Left forelimb (tissue), 1 donor: ENCODE data around the gene AOPEP.

Experiments used
- DNase-seq: peaks from one replicate; pipeline ENCODE4 v3.0.0-alpha.2; 2018; ENCODE audit warnings: low spot score

AOPEP gene, protein sequence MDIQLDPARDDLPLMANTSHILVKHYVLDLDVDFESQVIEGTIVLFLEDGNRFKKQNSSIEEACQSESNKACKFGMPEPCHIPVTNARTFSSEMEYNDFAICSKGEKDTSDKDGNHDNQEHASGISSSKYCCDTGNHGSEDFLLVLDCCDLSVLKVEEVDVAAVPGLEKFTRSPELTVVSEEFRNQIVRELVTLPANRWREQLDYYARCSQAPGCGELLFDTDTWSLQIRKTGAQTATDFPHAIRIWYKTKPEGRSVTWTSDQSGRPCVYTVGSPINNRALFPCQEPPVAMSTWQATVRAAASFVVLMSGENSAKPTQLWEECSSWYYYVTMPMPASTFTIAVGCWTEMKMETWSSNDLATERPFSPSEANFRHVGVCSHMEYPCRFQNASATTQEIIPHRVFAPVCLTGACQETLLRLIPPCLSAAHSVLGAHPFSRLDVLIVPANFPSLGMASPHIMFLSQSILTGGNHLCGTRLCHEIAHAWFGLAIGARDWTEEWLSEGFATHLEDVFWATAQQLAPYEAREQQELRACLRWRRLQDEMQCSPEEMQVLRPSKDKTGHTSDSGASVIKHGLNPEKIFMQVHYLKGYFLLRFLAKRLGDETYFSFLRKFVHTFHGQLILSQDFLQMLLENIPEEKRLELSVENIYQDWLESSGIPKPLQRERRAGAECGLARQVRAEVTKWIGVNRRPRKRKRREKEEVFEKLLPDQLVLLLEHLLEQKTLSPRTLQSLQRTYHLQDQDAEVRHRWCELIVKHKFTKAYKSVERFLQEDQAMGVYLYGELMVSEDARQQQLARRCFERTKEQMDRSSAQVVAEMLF

DNA sequence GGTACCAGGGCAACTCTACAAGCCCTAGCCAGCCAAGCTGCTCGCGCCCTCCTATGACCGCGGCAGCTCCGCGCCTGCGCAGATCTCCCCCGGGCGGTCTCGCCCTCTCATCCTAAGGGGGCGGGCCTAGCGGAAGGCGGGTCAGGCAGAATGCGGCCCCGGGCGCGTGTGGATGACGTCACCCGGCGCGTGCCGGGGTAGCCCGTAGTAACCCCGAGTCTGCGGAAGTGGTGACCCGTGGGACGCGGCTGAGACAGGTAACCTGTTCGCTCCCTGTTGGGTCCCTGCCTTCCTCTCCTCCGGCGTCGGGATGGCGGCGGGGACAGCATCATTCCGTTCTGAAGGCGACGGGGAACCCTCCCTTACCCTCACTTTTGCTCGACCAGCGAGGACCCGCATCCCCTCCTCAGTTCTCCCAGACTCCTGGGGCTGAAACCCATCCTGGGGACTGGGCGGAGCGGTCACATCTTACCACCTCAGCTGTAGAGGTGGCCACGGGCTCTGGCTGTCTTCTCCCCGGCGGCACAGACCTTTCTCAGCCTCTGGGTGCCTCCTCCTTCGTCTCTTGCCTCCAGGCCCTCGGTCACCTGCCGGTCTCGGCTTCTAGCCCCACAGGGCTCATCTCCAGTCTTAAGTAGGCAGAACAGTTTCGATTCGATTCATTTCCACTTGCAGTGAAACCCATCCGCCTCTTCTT, at the start of gene AOPEP:
Gene AOPEP, plus strand, starts transcription at position 205 of the 697 bp plus-strand sequence. CDS start 33,085 bp downstream, outside the sequence.
- DNase-seq = peak; percentile 98

DNA sequence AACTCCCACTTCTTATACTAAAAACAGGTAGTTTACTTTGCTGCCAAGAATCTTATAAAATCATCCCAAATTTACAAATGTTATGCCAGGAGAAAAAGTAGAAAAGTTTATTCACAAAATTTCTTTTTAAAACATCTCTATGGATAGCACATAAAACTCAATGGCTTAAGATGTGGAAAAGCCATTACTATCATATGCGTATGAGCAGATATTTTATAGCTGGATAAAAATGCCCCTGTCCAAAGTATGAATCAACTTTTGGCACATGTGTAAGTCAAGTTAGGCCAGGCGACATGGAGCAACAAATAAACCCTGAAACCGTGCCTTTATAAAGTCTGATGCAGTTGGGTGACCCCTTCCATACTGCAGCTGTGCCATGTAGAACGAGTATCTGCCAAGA, 48.6 kb upstream of the AOPEP start:
- no peak for DNase-seq

DNA sequence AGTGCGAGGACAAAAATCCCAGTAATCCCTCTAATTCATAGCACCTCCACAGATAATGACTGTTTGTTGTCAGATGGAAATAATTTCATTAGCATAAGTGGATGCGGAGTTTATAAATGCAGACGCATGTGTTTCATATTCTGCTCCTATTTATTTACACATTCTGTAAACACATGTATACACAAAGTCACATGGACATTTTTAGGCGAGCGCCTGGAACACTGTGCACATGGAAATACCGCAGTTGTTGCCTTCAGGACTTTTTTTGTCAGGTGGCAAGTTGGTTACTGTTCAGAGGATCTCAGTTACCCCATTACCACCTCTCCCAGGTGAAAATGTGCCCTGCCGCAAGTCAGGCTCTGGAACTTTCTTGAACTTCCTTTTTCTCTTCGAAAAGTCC, 46.9 kb upstream of the AOPEP start:
- DNase-seq = no peak

DNA sequence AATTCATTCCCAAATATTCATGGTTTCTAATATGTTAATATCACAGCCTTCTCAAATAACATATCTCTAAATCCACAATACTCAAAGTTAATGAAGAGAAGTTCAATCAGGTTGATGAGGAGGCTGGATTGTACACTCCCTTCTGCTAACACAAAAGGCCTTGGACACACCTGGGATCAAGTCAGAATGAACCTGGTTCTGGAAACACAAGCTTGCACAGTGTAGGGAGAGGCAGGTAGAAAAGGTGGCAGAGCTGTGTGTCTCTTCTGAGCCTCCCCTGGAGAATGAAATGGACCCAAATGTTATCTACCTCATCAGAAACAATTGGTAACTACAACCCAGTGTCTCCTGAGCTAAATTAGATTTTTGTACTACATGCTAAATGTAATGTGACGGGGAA, 46.5 kb upstream of the AOPEP start:
- DNase-seq = no peak

DNA sequence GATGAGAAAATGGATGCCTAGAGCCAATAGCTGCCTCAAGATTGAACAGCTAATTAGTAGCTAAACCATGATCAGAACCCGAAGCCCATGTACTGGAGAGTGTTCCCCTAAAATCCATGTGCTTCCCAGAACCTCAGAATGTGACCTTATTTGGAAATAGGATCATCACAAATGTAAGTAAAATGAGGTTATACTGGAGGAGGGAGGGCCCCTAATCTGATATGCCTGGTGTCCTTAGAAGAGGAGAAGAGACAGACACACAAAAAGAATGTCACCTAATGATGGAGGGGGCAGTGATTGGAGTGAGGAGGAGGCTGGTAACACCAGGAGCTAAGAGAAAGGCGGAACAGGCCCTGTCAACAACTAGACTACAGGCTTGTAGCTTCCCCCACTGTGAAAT, 45.9 kb upstream of the AOPEP start:
- DNase-seq = no peak

DNA sequence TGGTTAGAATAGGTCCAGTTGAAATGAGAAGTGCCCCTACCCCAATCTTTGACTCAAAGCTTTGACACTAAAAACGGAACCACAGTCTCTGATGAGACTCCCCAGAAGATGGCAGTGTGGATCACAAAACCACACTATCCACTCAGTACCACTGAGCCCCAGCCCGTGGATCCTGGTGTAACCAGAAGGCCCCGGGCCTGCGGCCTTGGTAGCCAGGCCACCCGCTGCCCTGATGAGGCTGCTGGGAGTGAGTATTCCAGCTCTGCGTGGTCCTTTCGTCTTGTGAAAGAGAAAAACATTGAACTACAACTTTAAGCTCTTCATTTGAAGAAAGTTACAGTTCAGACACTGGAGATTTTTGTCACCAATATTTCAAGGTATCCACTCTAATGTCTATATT, 45.0 kb upstream of the AOPEP start:
- peak; percentile 75 for DNase-seq

DNA sequence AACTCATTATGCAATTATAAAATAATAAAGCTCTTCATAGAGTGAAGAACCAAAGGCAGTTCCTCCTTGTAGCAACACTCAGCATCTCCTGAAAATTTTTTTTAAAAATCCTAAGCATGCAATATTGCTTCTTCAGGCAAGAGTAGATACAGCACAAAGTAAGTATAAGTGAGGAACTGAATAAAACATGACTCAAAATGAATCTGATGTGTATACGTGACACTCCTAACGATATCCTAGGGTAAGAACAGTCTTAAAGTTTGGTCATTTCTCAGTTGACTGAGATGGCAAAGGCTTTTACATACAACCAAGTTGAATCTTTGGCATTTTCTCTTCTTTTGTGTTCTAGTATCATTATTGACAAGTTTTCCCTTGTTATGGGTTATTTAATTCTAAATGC, 41.1 kb upstream of the AOPEP start:
- DNase-seq = no peak

DNA sequence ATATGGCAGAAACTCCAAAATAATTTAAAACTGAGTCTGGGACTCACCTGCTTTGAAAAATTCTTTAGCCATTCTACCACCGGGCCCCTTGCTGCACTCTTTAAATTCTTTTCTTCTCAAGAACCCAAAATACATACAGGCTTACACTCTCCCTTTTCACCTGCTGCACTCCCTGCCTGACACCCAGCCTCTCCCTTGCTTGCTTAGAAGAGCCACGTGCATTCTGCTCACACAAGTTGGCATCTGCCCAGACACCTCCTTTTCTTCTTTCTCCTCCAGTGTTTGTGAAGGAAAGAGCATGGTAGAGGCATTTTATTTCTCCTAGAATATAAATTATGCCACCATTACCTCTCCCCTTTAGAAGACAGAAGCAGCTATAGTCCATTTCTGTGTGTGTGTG, 39.0 kb upstream of the AOPEP start:
- no peak for DNase-seq

DNA sequence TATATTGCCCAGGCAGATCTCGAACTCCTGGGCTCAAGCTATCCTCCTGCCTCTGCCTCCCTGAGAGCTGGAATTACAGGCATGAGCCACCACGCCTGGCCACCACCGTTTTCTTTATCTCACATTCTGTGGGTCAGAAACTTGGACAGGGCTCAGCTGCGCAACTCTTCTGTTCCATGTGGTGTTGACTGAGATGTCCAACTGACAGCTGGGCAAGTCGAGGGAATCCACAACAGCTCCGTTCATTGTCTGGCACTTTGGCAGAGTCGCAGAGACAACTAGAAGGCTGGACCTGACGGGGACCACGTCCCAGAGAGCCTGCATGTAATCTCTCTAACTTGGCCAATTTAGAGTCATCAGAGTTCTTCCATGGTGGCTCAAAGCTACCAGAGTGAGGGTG, 36.2 kb upstream of the AOPEP start:
- no peak for DNase-seq

DNA sequence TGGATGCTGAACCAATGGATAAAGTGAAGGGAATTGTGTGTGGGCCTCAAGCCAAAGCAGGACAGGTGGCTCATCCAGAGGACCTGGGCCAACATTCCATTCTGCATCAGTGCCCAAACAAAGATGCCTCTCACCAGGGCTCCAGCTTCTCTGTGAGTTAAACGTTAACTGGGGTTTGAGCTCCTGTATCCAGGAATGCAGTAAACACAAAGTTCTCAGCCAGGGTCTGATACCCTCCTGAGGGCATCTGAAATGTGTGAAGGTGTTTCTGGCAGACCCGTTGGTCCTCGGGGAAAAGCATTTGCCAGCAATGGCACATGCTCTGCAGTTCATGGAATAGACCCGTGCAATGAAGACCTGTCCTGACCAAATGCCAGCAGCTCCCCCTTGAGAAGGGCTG, 33.9 kb upstream of the AOPEP start:
- DNase-seq = no peak

DNA sequence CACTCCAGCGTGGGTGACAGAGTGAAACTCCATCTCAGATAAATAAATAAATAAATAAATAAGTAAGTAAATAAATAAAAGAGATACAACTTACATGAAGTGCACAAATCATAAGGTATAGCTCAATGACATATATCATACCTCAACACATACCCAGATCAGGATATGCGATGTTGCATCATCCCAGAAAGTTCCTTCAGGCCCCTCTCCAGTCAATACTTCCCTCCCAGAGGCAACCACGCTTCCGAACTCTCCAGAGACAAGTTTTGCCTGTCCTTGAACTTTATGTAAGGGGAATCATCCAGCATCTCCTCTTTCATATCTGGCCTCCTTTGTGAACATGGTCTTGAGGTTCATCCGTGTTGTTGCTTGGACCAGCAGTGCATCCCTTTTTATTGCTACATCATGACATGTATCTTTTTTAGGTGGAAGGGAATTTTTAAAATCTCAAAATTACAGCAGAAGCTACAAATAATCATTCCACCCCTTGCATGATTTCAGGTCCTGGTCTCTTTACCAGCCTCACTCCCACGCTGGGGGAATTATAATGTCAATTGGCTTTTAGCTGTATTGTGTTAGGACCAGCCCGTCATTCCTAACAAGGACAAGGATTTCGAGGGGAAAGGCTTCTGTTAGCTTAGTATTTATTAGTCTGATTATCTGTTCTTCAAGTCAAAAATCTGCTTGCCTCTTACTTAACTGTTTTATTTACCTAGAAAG, 32.9 kb upstream of the AOPEP start:
- no peak for DNase-seq

DNA sequence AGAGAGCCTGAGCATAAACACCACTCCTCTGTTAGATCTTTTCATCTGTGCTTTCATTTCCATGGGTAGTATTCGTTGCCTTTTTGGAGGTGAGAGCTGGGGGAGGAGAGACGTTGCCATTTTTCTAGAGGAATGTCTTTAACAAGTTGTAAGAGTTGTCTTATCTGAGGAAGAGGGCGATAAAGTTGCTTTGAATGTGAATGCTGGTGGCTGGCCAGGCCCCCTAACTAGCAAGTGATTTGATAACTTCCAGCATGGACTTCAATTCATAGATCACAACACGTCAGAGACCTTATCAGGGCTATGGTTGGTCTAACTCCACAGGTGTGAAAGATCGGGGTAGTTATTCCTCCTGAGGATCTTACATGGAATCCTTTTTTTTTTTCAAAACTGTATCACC, 30.0 kb upstream of the AOPEP start:
- no peak for DNase-seq

DNA sequence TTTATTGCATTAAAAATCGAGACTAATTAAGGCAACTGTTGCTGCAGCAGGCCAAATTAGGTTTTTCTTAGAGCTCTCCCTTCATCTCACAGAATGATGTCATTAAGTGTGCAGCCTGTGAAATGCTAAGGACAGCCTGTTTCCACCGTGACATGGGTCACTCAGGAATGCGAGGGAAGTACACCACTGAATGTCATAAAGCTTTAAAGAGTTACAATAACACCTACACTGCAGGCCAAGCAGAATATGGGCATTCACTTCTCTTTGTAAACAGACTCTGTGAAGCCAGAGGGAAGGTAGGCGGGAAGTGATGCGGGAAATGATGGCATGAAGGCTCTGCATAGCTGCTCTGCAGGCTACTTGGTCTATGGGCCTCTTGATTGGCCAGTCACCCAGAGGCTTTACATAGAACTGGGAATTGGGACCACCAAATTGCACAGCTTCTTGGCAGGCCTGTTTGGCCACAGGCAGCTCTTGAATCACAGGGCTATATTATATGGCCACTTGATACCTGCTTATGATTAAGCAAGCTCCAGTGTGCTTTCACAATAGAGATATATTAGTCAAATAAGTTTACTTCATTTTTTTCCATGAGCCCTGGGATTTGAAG, 28.4 kb upstream of the AOPEP start:
- no peak for DNase-seq

DNA sequence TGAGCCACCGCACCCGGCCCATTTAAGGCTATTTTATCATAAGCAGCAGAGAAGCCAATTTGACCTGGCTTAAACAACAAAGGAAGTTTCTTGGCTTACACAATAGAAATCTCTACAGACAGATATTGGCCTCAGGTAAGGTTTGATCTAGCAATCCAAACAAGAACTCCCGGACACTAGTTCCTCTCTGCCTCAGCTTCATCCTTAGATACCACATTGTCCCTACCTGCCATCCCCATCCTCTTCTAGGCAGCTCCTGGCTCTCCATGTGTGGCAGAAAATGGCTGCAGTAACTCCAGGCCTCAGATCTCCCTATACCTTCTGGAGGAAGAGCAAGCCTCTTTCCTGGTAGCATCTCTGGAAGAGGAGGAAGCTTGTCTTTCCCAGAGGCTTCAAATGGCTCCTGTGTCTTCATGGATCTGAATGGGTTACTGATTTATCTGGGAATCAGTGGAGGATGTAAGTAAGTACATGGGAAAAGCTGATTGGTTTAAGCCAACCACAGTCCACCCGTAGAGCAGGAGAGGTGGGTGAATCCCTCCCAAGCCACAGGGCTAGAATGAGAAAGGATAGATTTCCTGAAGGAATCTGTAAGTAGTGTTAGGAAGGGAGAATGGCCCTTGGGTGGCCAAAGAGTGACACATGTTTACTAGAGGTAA, 26.7 kb upstream of the AOPEP start:
- no peak for DNase-seq

DNA sequence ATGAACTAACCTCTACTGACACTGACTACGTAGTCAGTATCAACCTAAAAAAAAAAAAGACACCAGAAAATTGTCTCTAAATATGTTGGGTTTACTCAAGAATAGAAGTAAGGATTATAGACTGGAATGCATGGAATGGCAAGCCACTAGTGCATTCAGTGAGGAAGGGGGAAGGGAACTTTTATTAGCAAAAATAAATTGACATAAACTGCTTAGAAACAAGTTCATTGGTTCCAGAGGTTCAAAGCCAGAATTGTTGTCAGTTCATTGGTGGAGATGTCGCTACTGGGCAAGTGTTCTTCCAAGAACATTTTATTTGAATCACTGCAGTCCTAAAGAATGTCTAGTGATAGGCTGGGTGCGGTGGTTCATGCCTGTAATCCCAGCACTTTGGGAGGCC, 26.1 kb upstream of the AOPEP start:
- DNase-seq = no peak

DNA sequence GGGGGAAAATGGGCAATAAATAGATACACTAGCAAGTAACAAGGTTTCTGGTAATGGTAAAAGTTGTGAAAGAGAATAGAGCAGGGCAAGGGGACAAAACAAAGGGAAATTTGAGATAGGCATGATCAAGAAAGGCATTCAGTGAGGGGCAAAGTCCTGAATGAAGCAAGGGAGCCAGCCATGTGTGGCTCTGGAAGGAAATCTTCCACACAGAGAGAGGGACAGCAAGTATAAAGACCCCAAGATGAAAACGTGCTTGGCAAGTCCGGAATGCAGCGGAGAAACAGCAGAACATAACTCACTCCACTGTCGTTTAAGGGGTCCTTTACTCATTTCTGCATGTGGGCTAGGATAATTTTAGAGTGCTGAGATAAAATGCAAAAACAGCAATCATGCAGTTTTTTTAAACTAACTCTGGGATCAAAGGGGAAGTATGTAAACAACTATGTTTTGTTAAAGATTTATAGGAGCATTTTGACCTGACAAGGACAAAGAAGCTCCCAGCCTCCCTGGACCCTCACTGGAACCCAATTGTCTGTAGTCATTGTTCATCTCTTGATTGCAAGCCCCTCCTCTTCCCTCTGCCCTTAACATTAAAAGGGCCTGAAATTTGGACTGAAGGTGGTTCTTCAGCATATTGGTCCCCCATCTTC, 22.9 kb upstream of the AOPEP start:
- DNase-seq = no peak

DNA sequence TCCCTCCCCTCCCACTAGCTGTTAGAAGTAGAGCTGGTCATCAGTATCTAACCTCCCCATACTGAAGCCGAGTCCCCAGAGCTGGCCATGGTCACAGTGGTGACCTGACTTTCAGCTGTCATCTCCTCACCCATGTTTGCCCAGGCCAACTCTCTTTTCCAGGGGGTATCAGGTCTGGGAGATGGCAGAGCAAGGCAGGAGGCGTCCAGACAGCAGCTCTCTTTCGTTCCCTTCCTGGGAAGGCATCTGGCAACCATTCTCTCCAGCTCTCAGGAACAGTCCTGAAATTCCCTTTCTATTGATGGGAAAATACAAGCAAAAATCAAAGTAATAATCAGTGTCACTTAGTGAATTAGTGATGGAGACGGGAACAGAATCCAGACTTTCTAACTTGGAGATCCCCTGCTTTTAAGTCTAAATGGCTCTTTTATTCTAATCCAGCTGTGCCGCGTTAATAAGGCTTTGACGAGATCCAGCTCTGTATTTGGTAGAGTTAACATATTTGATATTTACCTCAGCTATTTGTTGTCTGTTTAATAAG, 21.3 kb upstream of the AOPEP start:
- DNase-seq = no peak

DNA sequence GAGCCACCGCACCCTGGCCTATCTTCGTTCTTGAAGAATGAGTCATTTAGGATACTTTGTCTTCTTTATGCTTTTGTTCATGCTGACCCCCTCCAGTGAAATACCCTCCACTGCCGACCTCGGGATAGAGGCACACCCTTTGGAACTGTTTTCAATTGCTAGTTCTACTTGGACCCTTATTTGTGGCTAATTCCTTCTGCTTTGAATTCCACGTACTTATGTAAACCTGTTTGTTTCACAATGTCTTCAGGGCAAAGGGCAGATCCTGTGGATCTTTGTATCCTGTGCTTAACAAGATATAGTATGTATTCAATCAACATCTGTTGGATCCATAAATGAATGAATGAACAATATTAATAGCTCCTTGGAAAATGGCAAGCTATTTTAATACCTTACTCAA, 19.6 kb upstream of the AOPEP start:
- DNase-seq = no peak

DNA sequence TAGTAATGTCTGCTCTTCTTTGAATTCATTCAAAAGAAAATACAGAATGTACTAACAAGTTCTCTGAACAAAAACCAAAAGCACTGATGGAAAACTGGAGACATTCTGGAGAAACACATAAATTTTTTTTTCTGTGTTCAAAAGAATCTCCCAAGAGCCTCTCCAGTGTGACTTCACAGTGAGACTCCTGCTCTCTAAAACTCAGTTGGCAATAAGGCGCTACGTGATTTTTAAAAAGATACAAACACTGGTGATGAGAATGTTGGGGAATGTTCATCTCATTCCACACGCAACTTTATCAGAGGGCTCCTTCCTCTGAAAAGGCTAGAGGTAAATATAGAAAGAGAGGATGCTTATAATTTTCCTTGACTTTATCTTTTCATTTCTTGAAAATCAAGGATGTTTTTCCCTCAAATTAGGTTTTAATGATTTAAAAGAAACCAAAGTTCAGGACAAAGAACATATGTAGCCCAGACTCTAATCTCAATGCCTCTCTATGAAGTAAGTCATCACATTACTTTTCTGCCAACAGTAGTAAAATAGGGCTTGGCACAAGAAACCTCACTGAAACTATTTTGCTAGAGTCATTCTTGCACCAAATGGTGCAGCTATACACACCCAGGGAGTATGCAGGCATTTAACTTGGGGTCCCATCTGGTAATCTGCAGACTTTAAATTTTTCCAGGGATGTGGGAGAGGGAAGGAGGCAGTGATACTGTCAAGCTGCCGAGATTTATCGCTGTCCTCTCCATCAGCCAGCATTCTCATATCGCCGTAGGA, 12.9 kb upstream of the AOPEP start:
- no peak for DNase-seq

DNA sequence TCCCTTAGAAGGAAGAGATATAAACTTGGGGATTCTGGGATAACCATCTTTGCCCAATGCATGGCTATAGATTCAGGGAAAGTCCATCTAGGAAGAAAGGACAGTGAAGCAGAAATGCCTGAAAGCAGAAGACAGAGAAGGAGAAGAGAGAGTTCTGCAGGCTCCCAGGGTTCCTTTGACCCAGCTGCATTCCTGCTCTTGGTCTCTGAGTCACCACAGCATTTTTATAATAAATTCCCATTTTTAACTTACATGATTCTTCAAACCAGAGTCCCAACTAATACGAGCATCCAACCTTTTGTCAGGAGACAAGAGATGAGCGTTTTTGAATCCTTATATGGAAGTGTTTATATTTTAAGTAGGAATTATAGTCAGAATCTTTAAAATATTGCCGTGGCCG, 12.0 kb upstream of the AOPEP start:
- no peak for DNase-seq
